Coronary artery (tissue), 2 donors: ENCODE results near the gene WDR6.
A peak's percentile ranks its signal among the peaks of the same experiment; 100 is the strongest.

Source experiments
- DNase-seq: peaks from one replicate; pipeline ENCODE4 v3.0.0-alpha.2; 2017; ENCODE audit warnings: low spot score
- H3K27ac ChIP-seq, 2 donors: fragments of 200-600 bp; sonication (generic); one replicate each; pipeline ENCODE4 v1.5.1; 2016 to 2019
- H3K4me3 ChIP-seq: fragments of 200-600 bp; sonication (generic); 2 replicates; pipeline ENCODE4 v1.5.1; 2016; ENCODE audit warnings: mild to moderate bottlenecking, moderate library complexity
- CTCF ChIP-seq: fragments of 200-600 bp; sonication (generic); IDR thresholded peaks from one replicate; pipeline ENCODE4 v1.5.1; 2019; ENCODE audit warnings: antibody characterized with exemption

The WDR6 gene

GRCh38 chr3:48984663-48985062, 22.5 kb upstream of the WDR6 start:
- DNase-seq = no peak
- no peak overlapping the region for H3K27ac ChIP-seq
- H3K4me3 ChIP-seq = no peak overlapping the region
- no peak for TF ChIP-seq CTCF

DNA sequence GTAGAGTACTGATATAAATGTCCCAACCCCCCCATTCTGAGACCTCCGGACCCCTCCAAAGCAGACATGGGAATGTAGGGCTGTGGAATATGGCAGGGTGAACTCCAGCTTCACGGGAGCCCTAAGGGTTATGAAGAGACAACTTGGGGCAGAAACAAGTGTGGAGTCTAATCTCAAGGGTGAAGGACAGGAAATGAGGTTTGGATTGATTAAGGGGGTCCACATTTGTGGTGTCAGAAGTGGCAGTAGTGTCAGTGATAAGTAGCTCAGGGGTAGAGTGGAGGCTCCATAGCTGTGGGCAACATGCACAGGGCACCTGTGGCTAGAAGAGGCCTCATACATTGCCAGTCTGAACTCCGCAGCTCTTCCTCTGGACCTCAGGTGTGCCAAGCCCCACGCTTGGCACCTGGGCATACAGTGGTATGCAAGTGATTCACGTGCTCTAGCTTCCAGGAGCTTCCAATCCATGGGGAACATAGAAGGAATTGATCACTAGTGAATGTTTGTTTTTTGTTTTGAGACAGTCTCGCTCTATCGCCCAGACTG, 21.3 kb upstream of the WDR6 start:
- no peak for TF ChIP-seq CTCF
- H3K4me3 ChIP-seq = no peak overlapping the region
- no peak for DNase-seq
- H3K27ac ChIP-seq = no peak overlapping the region

DNA sequence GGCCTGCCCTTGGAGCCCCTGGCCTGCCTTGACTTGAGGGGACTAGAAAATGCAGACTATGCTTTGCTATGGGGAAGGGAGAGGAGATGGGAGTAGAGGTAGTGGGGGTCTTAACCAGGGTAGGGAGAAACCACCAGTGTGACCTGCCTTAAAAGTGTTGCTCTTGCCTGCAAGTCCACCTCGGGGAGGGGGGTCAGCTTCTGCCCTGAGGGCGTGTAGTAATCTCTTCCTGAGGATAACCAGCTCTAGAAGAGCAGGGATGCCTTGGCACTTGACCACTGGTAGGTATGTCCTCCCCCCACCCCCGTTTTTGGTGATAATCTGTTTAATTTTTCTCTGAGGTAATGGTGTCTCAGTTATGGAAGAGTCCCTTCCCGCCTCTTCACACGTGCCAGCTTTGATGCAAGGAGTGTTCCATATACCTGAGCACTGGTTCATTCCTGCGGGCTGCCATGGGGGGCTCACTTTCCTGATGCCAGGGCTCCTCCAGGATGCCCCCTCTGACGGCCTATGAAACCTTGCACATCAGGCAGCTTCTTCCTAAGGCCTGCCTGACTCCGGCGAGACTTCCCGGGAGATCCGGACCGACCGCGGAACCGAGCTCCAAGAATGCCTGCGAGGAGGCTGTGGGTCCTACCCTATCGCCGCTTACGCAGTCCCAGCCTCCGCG, 17.9 kb upstream of the WDR6 start:
- H3K4me3 ChIP-seq = peak overlapping the region; percentile 80
- TF ChIP-seq CTCF = peak; percentile 15
- DNase-seq = no peak

DNA sequence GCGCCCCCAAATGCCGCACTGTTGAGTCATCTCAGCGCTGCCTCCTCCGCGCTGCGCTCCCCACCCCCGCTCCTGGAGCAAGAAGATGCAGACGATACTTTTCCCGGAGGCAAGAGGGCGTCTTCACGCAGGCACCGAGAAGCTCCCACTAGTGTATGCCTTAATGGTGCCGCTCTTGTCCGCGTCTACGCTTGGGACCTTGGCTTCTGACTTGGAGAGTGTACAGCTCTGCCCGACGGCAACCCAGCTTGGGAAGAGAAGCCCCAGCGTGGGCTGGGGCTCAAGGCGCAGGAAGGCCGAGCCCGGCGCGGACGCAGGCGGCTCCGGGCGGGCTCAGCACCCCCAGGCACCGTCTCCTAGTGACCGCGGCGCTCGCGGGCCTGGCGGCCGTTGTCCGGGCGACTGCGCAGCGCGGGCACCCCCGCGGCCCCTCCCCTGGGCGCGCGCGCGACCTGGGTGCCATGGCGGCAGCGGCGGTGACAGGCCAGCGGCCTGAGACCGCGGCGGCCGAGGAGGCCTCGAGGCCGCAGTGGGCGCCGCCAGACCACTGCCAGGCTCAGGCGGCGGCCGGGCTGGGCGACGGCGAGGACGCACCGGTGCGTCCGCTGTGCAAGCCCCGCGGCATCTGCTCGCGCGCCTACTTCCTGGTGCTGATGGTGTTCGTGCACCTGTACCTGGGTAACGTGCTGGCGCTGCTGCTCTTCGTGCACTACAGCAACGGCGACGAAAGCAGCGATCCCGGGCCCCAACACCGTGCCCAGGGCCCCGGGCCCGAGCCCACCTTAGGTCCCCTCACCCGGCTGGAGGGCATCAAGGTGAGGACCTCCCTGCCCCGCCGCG, 17.2 kb upstream of the WDR6 start, which contains the start of gene P4HTM:
P4HTM (plus strand) TSS at position 446 of the 840 bp plus-strand sequence; CDS start at position 462, 16 bp downstream.
- Histone ChIP-seq H3K4me3 (peak within 1 kb of the TSS; percentile 80), H3K27ac (peak within 1 kb of the TSS; percentile 85 to 95)
- peak; percentile 97 for DNase-seq
- TF ChIP-seq CTCF = no peak

More for the DNA sequence above, 17.9 kb upstream of the WDR6 start:
- peak overlapping the region; percentile 85 to 95 for H3K27ac ChIP-seq

- TF ChIP-seq CTCF = no peak
- Histone ChIP-seq H3K27ac (peak overlapping the region; percentile 85 to 95), H3K4me3 (peak overlapping the region; percentile 80)
- DNase-seq = no peak
Measured at GRCh38 chr3:48990636-48991469, 16.3 kb upstream of the WDR6 start.

GRCh38 chr3:48991851-48992545, 15.2 kb upstream of the WDR6 start:
- no peak for DNase-seq
- TF ChIP-seq CTCF = no peak
- Histone ChIP-seq H3K4me3 (peak overlapping the region; percentile 80), H3K27ac (peak overlapping the region; percentile 85 to 95)
